Vagina (tissue), 2 donors: Measurements from ENCODE around the gene RMP24. TPM values are rescaled to one million over a fixed set of nuclear protein-coding genes. Genes with fewer than 3 reads are reported as not detected.

ENCODE experiments used
- DNase-seq, 2 donors: peaks; one replicate each; pipeline ENCODE4 v3.0.0-alpha.2; 2017; ENCODE audit errors: extremely low spot score in 2 of 2
- H3K27ac ChIP-seq: fragments of 200-600 bp; sonication (generic); one replicate; pipeline ENCODE4 v1.5.1; 2019
- H3K27me3 ChIP-seq: fragments of 200-600 bp; sonication (generic); one replicate; pipeline ENCODE4 v1.5.1; 2019
- H3K36me3 ChIP-seq, 2 donors: fragments of 200-600 bp; sonication (generic); one replicate each; pipeline ENCODE4 v1.5.1; 2017 to 2019
- H3K4me1 ChIP-seq: fragments of 200-600 bp; sonication (generic); one replicate; pipeline ENCODE4 v1.5.1; 2019
- H3K4me3 ChIP-seq, 2 donors: fragments of 200-600 bp; sonication (generic); 1 replicate in 1 of 2; 2 replicates in 1 of 2; pipeline ENCODE4 v1.5.1; 2016 to 2019
- H3K9me3 ChIP-seq: fragments of 200-600 bp; sonication (generic); one replicate; pipeline ENCODE4 v1.5.1; 2019
- CTCF ChIP-seq, 3 experiments: fragments of 450-650 bp in 2 of 3; fragments of 200-600 bp in 1 of 3; sonication (generic) in 1 of 3; IDR thresholded peaks; one replicate each; pipeline ENCODE4 v1.5.1; 2017 to 2019; ENCODE audit warnings: antibody characterized with exemption in 3 of 3, mild to moderate bottlenecking in 2 of 3, moderate library complexity in 2 of 3
- POLR2A ChIP-seq, 2 donors: fragments of 450-650 bp; IDR thresholded peaks; one replicate each; pipeline ENCODE4 v1.6.1; 2017; ENCODE audit warnings: antibody characterized with exemption in 2 of 2, mild to moderate bottlenecking in 2 of 2, moderate library complexity in 2 of 2
- POLR2AphosphoS5 ChIP-seq, 2 donors: sonication (generic); formaldehyde crosslinking; IDR thresholded peaks; one replicate each; pipeline ENCODE4 v1.9.0; 2017; ENCODE audit warnings: antibody characterized with exemption in 2 of 2, mild to moderate bottlenecking in 2 of 2, low read depth in 1 of 2; ENCODE audit not compliant: insufficient read depth in 1 of 2
- intact Hi-C: fragments of 100-400 bp; cut with DNase I; formaldehyde crosslinking; loops from one replicate; pipeline ENCODE4 v1.15.1; 2023
- microRNA-seq: library from miRNA; unstranded; fragments of <30 nt; microRNA quantifications from one replicate; pipeline ENCODE4, GENCODE V29; 2017; ENCODE audit warnings: borderline number of aligned reads, borderline replicate concordance
- small RNA-seq: library from RNA; depleted of rRNA; stranded (forward); fragments of <200 nt; gene quantifications from one replicate; pipeline ENCODE3, GENCODE V24; 2016
- total RNA-seq: library from RNA; depleted of rRNA; stranded (reverse); fragments of >200 nt; gene quantifications from one replicate; pipeline ENCODE4 v1.2.3, GENCODE V29; 2016

Gene RMP24

GRCh38 chr18:36025025-36025424 lies 52.5 kb downstream of the RMP24 start:
- no peak for DNase-seq
- peaks cover 0 to 17% of the 10 kb centered on the region in 2 donors for H3K36me3 ChIP-seq
- no peak overlapping the region for H3K4me3 ChIP-seq
- H3K9me3 ChIP-seq: no peaks in the 10 kb centered on the region
- no peak overlapping the region for H3K27ac ChIP-seq
- no peaks in the 10 kb centered on the region for H3K27me3 ChIP-seq
- TF ChIP-seq POLR2AphosphoS5 (IDR thresholded peaks at IDR 0.05; ENCODE audit: insufficient read depth in 1 of 2, low read depth in 1 of 2): no peak
- intact Hi-C loops: loop anchor here (10.0 kb wide), 1 partner anchor 260 kb away; no protein-coding TSS in a partner anchor
- no peaks in the 10 kb centered on the region for H3K4me1 ChIP-seq

- Histone ChIP-seq H3K27ac (no peak overlapping the region), H3K36me3 (peaks cover 0 to 23% of the 10 kb centered on the region in 2 donors), H3K4me1 (no peaks in the 10 kb centered on the region), H3K4me3 (no peak overlapping the region), H3K9me3 (no peaks in the 10 kb centered on the region), H3K27me3 (no peaks in the 10 kb centered on the region)
- intact Hi-C loops: loop anchor here (10.0 kb wide), 1 partner anchor 256 kb away; no protein-coding TSS in a partner anchor
- no peak for TF ChIP-seq POLR2A (IDR thresholded peaks at IDR 0.05)
- TF ChIP-seq CTCF (IDR thresholded peaks at IDR 0.05): no peak
- TF ChIP-seq POLR2AphosphoS5 (IDR thresholded peaks at IDR 0.05; ENCODE audit: insufficient read depth in 1 of 2, low read depth in 1 of 2): no peak
- DNase-seq: no peak
Measured at GRCh38 chr18:36028859-36029258, 56.4 kb downstream of the RMP24 start.

Small RNA genes lying within 50 kb of the gene (microRNA-seq; reads per million reads assigned to microRNA genes)
- gene MIR3929: not detected

Small RNA genes lying within 50 kb of the gene (small RNA-seq; reads per million reads assigned to genes)
- not detected for gene MIR3929

Other genes with a start within 250 kb of the RMP24 start
- gene RPRD1A, start 94.9 kb downstream of the RMP24 start, total RNA-seq: 44.7 TPM
- gene SLC39A6, start 156.7 kb downstream of the RMP24 start, total RNA-seq: 39.3 TPM
- 60.2 TPM for gene ELP2, start 157.2 kb downstream of the RMP24 start, total RNA-seq
- gene MOCOS, start 214.8 kb downstream of the RMP24 start, total RNA-seq: 2.2 TPM